ES-I3 (cell line): ENCODE measurements around the gene MVB12B.

Experiments used
- H3K36me3 ChIP-seq: 2 replicates; pipeline ENCODE4 v1.6.1; 2013; ENCODE audit warnings: mild to moderate bottlenecking, low read length, control low read depth, moderate library complexity; ENCODE audit not compliant: insufficient read depth
- H3K4me1 ChIP-seq: 2 replicates; pipeline ENCODE4 v1.6.1; 2013; ENCODE audit warnings: mild to moderate bottlenecking, control low read depth, low read length; ENCODE audit not compliant: insufficient read depth
- H3K9ac ChIP-seq: 2 replicates; pipeline ENCODE4 v1.6.1; 2013; ENCODE audit warnings: low read depth, mild to moderate bottlenecking, low read length, moderate library complexity
- H3K9me3 ChIP-seq: 2 replicates; pipeline ENCODE4 v1.6.1; 2013; ENCODE audit warnings: mild to moderate bottlenecking, low read length, moderate library complexity; ENCODE audit not compliant: control insufficient read depth, insufficient read depth

Gene MVB12B

GRCh38 chr9:126415741-126416370, 89.2 kb downstream of the MVB12B start:
- Histone ChIP-seq H3K9me3 (no peaks in the 10 kb centered on the region), H3K4me1 (peaks cover 22% of the 10 kb centered on the region), H3K9ac (no peak overlapping the region), H3K36me3 (no peaks in the 10 kb centered on the region)

GRCh38 chr9:126417043-126417442, 90.4 kb downstream of the MVB12B start:
- H3K4me1 ChIP-seq, result peaks cover 34% of the 10 kb centered on the region

DNA sequence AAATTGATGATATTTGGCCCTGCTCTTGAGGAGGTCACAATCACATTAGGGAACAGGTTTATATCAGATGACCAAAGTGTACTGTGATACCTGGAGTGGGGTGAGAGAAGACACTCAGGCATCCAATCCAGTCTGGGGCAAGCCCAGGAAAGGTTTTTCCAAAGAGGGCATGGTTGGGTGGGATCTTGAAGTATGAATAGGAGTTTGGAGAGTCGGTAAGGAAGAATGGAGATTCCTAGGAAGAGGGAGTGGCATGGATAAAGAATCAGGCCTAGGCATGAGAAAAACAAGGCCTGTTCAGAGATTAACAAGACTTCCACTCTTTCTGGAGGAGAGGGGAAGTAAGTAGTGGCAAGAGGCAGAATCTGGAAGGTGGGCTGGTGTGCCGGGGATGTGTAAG, 91.1 kb downstream of the MVB12B start:
- H3K4me1 ChIP-seq, result peaks cover 40% of the 10 kb centered on the region
- H3K9me3 ChIP-seq, result no peaks in the 10 kb centered on the region
- no peak overlapping the region for H3K9ac ChIP-seq
- H3K36me3 ChIP-seq, result no peaks in the 10 kb centered on the region

More at GRCh38 chr9:126417043-126417442, 90.4 kb downstream of the MVB12B start:
- H3K9me3 ChIP-seq, result no peaks in the 10 kb centered on the region
- no peaks in the 10 kb centered on the region for H3K36me3 ChIP-seq
- H3K9ac ChIP-seq, result no peak overlapping the region

DNA sequence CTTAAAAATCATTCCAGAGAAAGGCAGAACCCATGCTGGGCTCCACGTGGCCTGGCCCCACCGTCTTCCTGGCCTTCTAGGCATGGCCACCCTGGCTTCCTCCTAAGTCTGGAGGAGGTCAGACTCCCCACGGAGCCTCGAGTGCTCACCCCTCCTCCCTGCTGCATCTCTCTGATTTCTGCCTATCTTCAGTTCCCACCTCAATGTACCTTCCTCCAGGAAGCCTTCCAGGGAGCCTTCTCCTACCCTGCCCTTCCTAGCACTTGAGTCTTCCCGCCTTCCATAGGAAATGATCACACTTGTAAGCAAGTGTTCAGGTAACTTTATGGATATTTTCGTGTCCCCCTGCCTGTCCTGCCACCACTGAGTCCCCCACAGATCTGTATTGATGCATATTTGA, 92.0 kb downstream of the MVB12B start:
- no peaks in the 10 kb centered on the region for H3K9me3 ChIP-seq
- no peak overlapping the region for H3K9ac ChIP-seq
- H3K36me3 ChIP-seq, result no peaks in the 10 kb centered on the region
- peaks cover 42% of the 10 kb centered on the region for H3K4me1 ChIP-seq

DNA sequence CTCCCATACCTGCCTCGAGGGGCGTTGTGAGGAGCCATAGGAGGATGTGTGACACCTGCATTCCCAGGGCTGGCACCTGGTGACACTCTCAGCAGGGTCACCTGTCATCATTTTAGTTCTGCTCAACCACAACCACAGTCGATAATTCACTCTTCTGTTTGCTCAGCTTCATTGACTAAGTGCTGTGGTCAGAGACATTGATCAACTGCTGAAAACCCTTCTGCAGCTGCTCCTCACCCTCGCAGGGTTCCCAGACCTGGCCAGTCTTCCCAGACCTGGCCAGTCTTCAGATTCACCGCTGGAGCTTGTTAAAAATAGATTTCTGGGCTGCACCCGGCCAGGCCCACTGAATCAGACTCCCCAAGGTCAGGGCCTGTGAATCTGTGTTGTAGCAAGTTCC, 92.8 kb downstream of the MVB12B start:
- Histone ChIP-seq H3K4me1 (peaks cover 42% of the 10 kb centered on the region), H3K36me3 (no peaks in the 10 kb centered on the region), H3K9me3 (no peaks in the 10 kb centered on the region), H3K9ac (no peak overlapping the region)

DNA sequence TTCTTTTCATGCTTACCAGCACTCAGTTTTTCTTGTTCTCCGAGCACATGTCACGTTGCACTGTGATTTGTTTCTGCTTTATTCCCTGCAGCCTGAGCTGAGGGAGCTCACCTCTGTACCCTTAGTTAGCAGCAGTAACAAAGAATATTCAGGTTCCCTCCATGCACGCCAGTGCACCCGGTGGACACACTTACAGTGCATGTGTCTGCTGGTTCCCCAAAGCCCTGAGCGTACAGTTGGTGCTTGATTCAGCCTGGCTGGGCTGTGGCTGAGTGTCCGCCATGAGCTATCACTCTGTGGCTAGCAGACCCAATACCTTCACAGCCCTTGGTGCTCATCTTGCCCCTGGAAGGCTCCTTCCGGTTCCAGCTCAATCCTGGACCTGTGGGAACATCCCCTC, 93.5 kb downstream of the MVB12B start:
- Histone ChIP-seq H3K9me3 (no peaks in the 10 kb centered on the region), H3K4me1 (peaks cover 42% of the 10 kb centered on the region), H3K9ac (no peak overlapping the region), H3K36me3 (no peaks in the 10 kb centered on the region)

- no peaks in the 10 kb centered on the region for H3K36me3 ChIP-seq
- no peak overlapping the region for H3K9ac ChIP-seq
- H3K9me3 ChIP-seq, result no peaks in the 10 kb centered on the region
- peaks cover 42% of the 10 kb centered on the region for H3K4me1 ChIP-seq
Measured at GRCh38 chr9:126420643-126421564, 94.3 kb downstream of the MVB12B start.

DNA sequence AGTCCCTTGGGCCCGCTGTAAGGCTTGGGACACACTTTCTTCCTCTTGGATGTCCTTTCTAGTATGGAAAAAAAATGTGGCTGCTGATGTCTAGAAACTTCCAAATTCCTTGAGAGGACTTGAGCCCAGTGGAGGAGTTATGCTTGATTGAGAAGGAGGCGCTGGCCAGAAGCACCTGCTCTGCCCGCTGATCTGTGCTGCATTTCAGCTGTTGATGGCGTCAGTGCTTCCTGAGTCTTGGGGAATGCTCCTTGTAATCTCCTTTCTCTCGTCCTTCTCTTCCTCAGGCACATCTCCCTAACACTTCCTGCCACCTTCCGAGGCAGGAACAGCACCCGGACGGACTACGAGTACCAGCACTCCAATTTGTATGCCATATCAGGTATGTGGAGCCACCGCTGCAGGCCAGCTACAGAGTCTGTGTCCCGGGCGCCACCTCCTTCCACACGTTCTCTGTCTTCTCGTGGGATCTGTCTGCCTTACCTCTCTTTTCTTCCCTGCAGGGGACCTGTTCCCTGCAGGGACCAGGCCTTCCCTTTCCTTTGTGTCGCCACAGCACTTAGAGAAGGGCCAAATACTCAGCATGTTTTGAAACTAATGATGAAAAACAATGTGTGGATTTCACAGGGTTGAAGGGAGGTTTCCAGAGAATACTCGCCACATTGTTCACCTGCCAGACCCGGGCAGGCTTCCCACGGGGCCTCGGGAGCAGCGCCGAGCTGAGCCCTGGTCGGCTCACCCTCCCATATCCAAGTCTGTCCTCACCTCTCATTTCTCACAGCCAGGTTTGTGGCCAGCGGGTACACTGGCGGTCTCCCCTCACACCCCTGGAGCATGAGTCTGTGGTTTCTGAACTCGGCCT, 95.2 kb downstream of the MVB12B start:
- no peaks in the 10 kb centered on the region for H3K36me3 ChIP-seq
- peaks cover 40% of the 10 kb centered on the region for H3K4me1 ChIP-seq
- no peaks in the 10 kb centered on the region for H3K9me3 ChIP-seq
- H3K9ac ChIP-seq, result no peak overlapping the region

DNA sequence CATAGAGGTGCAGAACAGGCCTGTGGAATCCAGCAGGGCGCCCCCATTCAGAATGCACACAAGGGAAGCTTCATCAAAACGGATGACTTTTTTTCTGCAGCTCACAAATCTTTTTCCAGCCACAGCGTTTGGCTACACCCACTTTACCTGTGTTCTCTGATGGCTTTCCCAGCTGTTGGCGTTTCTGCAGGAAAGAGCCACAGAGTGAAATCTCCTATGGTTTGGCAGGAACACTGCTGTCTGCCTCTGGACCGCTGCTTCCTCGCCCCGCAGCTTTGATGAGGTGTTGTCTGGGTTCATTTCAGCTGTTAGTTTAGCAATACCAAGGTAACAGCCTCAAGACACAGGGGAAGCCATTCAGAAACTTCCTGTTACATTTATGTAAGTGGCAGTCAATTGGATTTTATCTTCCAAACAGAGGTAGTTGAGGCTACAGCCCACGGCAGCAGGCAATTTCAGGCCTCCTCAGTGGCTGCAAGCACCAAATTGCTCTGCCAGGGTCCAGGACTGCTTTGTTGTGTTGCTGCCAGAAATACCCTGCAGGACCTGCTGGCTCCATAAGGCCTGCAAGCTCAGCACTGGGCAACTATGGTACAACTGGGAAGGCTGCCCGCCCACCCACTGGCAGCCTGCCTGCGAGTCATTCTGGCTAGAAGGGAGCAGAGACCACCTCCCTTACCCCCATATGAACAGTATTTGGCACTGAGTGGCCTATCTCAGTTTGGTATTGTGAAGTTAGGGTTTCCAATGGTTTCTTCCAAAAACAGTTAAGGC, 96.7 kb downstream of the MVB12B start:
- H3K9ac ChIP-seq, result no peak overlapping the region
- no peaks in the 10 kb centered on the region for H3K9me3 ChIP-seq
- H3K36me3 ChIP-seq, result no peaks in the 10 kb centered on the region
- peaks cover 30% of the 10 kb centered on the region for H3K4me1 ChIP-seq

GRCh38 chr9:126423916-126424185, 97.2 kb downstream of the MVB12B start:
- no peaks in the 10 kb centered on the region for H3K36me3 ChIP-seq
- H3K9ac ChIP-seq, result no peak overlapping the region
- peaks cover 30% of the 10 kb centered on the region for H3K4me1 ChIP-seq
- no peaks in the 10 kb centered on the region for H3K9me3 ChIP-seq

DNA sequence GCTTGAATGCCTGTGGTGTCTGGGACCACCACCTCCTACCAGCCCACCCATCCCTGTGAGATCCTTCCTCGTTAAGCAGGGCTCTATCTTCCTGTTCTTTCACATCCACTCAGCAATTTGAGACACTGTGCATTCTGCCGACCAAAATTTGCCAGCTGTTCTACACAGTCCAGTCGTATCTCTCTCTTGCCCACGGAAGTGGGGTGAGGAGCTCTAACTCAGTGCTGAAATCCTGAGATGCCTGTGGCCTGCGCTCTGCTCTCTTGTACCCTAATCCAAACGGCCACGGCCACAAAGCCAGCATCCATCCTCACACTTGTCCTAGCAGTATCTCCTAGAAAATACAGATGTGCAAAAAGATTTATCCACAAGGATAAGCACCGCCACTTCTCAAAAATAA, 97.9 kb downstream of the MVB12B start:
- Histone ChIP-seq H3K36me3 (no peaks in the 10 kb centered on the region), H3K9me3 (no peaks in the 10 kb centered on the region), H3K9ac (no peak overlapping the region), H3K4me1 (peaks cover 30% of the 10 kb centered on the region)

DNA sequence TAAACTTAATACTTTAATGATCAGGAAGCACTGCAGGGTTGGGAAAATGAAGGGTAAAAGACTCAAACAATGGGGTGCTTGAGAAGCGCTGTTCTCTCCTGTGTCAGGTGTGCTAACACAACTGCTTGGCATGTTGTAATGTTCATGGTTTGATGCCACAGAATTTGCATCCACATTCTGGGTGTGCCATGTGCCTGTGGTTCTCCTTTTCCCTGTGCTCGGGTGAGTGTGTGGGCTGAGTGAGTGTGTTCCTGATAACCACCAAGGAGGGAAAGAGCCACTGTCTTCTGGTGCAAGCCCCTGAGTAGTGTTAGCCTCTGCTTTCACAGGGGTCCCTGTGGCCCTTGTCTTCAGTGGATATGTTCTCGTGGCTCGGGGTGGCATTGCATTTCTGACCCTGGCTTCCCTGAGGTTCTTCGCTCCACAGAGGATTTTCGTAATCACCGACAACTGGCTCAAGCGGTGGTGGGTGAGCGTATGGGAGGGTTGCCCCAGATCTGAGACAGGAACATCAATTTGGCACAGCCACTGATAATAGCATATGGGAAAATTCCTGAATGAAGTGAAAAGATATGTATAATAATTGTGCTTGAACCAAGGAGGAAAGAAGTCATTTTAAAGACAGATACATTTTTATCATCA, 102.0 kb downstream of the MVB12B start:
- no peaks in the 10 kb centered on the region for H3K9me3 ChIP-seq
- H3K36me3 ChIP-seq, result no peaks in the 10 kb centered on the region
- H3K9ac ChIP-seq, result no peak overlapping the region

DNA sequence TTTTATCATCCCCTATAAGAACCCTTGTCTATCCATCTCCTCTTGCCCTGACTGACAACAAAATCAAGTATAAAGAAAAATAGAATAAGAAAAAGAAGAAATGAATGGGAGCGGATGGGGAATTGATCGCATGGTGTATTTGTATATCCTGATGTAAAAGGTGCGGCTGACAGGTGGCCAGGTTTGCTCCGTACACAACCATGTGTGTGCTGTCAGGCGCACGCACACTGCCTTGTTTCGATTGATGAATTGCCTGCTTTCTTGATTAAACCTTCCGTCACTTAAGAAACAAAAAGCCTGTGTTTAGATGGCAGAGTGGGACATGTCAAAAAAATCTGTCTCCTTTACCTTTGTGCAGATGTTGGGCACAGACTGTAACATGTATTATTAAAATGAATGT, 102.6 kb downstream of the MVB12B start:
- no peak overlapping the region for H3K9ac ChIP-seq
- H3K36me3 ChIP-seq, result no peaks in the 10 kb centered on the region
- H3K9me3 ChIP-seq, result no peaks in the 10 kb centered on the region
- no peaks in the 10 kb centered on the region for H3K4me1 ChIP-seq

More for the DNA sequence above, 102.0 kb downstream of the MVB12B start:
- H3K4me1 ChIP-seq, result no peaks in the 10 kb centered on the region
